Stimulated activated CD8-positive, alpha-beta memory T cell treated with anti-CD3 and anti-CD28 coated beads, Interleukin-2, amount 100 ng/mL, for 1 hour (primary cell): Measurements from ENCODE around the gene HOXC4.

Experiments
- DNase-seq, 2 donors: peaks; one replicate each; pipeline ENCODE4 v3.0.0-alpha.2; 2020; ENCODE audit warnings: low read depth in 2 of 2

HOXC4 gene

DNA sequence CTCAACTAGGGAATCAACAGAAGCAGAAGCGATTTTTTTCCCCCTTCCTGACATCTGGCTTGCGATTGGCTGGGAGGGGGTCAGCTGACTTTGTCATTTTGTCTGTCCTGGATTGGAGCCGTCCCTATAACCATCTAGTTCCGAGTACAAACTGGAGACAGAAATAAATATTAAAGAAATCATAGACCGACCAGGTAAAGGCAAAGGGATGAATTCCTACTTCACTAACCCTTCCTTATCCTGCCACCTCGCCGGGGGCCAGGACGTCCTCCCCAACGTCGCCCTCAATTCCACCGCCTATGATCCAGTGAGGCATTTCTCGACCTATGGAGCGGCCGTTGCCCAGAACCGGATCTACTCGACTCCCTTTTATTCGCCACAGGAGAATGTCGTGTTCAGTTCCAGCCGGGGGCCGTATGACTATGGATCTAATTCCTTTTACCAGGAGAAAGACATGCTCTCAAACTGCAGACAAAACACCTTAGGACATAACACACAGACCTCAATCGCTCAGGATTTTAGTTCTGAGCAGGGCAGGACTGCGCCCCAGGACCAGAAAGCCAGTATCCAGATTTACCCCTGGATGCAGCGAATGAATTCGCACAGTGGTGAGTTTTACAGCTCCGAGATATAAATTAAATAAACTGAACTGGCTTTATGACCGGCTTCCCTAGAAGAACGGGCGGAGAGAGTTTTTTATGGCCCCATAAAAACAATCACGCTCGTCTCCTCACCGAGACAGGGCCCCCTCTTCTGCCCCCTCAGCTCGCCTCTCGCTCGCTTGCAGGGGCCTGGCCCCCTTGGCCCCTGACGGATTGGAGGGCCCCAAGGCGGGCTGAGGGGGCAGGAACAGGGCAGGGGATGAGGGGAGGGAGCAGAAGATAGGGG lies 25.1 kb upstream of the HOXC4 start, which contains the start of gene HOXC6:
Gene HOXC6 (plus strand): TSS at position 127 of the 888 bp plus-strand sequence. CDS start 82 bp downstream, at position 209.
- no peak for DNase-seq

DNA sequence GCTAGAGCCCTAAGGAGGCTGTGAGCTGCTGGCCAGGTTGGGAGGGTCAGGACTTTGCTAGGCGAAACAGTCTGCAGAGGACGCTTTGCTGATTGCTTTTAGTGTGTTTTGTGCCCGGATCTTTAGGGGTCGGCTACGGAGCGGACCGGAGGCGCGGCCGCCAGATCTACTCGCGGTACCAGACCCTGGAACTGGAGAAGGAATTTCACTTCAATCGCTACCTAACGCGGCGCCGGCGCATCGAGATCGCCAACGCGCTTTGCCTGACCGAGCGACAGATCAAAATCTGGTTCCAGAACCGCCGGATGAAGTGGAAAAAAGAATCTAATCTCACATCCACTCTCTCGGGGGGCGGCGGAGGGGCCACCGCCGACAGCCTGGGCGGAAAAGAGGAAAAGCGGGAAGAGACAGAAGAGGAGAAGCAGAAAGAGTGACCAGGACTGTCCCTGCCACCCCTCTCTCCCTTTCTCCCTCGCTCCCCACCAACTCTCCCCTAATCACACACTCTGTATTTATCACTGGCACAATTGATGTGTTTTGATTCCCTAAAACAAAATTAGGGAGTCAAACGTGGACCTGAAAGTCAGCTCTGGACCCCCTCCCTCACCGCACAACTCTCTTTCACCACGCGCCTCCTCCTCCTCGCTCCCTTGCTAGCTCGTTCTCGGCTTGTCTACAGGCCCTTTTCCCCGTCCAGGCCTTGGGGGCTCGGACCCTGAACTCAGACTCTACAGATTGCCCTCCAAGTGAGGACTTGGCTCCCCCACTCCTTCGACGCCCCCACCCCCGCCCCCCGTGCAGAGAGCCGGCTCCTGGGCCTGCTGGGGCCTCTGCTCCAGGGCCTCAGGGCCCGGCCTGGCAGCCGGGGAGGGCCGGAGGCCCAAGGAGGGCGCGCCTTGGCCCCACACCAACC lies 23.9 kb upstream of the HOXC4 start:
- no peak for DNase-seq

DNA sequence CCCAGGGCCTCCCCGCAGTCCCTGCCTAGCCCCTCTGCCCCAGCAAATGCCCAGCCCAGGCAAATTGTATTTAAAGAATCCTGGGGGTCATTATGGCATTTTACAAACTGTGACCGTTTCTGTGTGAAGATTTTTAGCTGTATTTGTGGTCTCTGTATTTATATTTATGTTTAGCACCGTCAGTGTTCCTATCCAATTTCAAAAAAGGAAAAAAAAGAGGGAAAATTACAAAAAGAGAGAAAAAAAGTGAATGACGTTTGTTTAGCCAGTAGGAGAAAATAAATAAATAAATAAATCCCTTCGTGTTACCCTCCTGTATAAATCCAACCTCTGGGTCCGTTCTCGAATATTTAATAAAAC lies 23.2 kb upstream of the HOXC4 start:
- DNase-seq, result no peak

DNA sequence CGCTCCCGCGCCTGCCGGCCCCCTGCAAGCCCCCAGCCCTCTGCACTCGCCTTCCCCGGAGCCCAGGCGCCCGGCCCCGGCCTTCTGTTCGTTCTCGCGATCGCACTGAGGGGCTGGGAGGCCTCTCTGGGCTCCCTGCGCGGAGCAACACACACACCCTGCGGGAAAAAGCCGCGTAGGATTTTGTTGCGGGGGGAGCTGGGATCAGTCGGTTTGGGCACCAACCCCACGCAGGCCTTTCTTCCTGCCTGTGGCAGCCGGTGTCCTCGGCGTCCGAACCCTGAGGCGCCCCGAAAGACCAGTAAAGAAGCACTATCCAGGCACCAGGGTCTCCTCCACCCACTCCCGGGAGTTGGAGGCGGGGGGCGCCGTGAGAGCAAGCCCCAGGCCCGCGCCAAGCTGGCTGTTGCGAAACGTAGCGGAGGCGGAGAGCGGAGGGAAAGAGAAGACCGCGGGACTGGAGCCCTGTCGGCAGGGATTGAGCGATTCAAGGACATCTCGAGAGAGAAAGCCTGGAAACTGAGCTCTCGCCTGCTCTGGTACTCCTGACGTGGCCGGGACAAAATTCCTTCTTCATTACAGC lies 22.7 kb upstream of the HOXC4 start:
- no peak for DNase-seq

DNA sequence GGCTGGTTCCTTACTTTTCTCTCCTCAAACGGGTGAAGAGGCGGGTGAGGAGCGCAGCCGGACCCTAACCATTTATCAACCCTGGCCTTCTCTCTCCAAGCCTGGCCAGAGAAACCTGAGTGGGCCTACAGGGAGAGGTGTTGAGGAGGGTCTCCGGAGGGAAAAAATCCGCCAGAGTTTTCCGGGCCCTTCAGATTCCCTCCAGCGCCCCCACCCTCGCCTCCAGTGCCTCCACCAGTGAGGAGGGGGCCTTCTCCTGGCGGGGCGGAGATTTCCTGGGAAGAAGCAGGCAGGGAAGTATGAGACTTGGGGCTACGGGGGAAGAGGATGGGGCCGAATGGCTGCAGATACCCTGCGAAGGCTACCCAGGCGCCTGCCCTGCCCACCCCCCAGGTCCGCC lies 22.2 kb upstream of the HOXC4 start:
- no peak for DNase-seq

DNA sequence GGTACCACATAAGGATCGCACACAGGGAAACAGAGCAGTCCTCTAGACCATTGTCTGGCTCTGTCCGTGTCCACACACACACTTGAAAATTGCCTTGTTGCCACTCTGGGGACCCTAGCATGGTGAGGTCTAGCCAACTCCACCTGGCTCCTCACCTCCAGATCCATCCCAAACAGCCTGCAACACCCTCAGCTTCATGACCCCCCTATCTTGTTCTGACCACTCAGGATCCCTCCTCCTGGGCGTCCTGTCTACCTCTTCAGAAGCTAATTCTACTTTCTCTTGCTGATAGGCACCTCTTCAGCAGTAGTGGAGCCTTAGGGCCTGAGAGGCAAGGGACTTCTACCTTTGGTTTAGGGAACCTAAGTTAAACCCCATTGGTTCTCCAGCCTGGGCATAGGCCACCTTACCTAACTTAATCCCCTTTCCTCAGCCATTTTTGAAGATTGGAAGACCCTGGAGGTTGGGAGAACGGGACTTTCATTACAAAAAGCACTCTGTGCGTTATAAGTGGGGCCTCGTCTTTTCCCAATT lies 21.5 kb upstream of the HOXC4 start:
- DNase-seq, result no peak

DNA sequence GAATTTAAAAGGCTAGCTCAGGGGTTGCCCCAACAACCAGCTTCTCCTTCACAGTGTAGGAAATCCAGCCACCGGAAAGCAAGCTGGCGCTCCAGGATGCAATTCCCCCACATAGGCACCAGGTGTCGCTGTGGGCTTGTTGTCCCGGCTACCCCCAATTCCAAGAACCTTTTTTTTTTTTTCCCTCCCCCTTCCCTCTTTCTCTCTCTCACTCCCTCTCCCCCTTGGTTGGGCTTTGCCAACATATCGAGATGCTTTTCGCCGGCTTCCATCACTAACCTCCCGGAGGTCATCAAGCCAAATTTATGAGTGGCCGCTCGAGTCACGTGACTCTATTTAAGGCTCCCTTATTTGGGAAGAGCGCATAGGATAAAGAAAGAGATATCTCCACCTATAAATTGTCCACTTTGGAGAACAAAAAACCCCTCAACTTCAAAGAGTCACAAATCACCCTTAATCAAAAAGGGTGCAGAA lies 21.0 kb upstream of the HOXC4 start, which contains the start of gene HOXC5:
Gene HOXC5 (plus strand): TSS at position 424 of the 474 bp plus-strand sequence. CDS start 73 bp downstream, outside the sequence.
- DNase-seq, result peak; percentile 33 to 38

DNA sequence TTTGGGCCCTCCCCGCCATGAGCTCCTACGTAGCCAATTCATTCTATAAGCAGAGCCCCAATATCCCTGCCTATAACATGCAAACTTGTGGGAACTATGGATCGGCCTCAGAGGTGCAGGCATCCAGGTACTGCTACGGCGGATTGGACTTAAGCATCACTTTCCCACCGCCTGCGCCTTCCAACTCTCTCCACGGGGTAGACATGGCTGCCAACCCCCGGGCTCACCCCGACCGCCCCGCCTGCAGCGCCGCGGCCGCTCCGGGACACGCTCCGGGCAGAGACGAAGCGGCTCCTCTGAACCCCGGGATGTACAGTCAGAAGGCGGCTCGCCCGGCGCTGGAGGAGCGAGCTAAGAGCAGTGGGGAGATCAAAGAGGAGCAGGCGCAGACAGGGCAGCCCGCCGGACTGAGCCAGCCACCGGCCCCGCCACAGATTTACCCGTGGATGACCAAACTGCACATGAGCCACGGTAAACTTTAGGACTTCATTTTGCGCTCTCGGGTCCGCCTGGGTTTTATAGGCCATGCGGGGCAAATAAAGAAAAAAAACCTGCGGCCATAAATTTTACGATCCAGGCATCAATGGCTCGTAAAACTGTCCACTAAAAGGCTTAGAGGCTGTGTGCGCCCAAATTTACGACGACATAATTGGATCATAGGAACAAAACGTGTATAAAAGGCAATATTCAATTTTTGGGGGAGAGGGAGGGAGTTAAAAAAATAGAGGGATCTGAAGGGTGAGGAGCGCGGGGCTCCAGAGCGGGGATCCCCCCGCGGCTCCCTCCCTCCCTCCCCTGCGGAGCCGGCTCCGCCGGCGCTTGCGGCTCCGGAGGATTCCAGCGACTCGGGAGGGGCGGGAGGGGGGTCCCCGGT lies 20.3 kb upstream of the HOXC4 start:
- no peak for DNase-seq

DNA sequence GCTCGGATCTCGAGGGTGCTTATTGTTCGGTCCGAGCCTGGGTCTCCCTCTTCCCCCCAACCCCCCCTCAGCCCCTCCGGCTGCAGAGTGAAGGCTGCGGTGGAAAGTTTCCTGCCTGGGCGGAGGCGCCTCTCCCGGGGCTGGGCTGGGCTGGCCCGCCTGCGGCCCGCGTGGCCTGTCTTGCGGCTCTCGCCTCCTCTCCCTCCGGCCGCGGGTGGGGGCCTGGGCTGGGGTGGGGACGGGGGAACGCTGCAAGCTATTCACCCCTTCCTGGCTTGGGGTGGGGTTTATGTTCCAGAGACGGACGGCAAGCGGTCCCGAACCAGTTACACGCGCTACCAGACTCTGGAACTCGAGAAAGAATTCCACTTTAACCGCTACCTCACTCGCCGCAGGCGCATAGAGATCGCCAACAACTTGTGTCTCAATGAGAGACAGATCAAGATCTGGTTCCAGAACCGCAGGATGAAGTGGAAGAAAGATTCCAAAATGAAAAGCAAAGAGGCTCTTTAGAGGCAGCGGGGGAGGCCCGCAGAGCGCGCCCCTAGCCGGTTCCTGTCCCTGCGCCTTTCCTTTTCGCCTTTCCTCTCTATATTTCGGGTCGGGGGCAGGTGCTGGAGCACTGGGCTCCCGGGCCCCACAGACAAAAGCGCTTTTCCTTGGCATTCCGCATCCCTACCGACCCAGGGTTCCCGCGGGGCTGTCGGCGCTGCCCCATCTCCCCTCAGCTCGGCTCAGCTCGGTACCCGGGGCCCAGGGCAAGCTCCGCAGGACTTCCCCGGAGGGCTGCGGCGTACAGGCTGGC lies 19.5 kb upstream of the HOXC4 start:
- no peak for DNase-seq

DNA sequence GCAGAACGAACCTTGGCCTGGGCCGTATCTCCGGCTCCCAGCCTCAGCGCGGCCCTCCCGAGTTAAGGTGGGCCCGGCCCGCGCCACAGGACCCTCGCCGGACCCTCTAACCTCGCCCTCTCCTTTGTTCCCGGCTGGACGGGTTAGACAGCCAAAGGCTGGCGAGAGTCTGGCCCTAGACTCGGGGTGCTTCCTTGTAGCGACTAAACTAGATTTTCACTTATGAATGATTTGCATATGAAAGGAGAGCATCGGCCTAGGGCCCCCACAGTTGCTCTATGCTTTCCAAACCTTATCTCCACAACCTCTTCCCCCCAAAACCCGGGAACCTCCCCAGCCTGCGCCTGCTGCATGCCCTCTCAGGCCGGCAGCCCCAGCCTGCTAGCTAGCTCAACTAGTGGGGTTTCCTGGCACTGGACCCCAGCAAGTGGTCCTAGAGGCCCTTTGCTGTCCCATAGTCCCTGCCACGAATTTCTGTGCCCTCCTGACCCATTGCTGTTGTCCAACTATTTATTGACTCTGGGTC lies 18.8 kb upstream of the HOXC4 start:
- no peak for DNase-seq

DNA sequence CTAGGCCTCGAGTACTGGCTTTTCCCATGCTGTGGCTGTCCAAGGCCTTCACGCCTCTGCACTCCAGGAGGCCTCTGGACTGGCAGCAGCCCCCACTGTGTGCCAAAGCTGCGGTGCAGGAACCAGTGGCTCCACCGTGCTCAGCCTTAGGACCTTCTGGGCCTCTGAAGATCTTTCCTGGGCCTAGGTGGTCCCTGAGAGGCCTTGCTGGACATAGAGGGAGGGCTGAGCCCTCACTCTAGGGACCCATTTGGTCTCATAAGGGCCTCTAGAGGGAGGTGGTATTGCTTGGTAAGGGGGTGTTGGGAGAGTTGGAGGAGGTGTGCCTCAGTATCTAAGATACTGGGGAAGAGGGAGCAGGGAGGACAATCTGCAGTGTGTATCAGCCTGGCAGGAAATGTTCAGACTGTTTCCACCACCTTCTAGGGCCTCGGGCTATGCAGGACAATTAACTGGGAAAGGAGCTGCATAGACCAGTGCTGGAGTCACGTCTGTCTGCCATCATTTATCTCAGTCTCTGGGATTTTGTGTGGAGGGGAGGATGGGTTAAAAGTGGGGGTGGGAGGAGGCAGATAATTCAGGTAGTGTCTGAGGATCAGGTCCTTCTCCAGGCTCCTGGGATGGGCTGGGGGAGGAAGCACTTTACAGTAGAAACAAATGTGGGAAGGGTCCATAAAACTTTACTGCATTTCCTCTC lies 17.9 kb upstream of the HOXC4 start:
- no peak for DNase-seq

DNA sequence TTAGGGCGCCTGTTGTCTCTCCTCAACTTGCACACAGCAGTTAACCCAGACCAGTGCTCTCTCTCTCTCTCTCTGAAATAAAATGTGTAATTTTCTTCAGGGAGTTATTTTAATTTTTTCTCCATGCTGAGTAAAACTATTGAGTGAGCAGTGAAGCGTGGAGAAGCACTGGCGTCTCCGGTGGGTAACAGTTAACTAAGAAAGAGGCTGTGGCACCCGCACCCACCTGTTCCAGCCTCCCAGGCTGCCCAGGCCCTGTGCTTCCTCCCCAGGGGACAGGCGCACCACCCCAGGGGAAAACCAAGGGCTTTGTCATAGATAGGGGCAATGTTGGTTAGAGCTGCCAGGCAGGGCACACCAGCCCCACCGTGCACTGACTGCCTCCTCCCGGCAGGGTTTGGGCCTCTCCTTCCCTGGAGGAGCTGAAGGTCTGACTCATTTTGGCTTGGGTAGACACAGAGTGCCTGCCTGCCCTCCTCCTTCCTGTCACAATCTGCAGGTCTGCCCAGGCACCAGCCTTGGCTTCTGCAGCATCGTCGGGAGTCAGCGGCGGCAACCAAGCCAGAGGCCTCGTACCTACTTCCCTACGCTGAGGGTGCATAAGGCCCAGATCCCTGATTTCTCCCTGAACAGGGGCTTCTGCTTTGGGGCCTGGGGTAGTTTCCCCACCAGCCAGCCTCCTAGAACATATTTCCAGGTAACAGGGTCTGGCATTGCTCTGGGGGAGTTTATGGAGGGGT lies 16.8 kb upstream of the HOXC4 start:
- no peak for DNase-seq

DNA sequence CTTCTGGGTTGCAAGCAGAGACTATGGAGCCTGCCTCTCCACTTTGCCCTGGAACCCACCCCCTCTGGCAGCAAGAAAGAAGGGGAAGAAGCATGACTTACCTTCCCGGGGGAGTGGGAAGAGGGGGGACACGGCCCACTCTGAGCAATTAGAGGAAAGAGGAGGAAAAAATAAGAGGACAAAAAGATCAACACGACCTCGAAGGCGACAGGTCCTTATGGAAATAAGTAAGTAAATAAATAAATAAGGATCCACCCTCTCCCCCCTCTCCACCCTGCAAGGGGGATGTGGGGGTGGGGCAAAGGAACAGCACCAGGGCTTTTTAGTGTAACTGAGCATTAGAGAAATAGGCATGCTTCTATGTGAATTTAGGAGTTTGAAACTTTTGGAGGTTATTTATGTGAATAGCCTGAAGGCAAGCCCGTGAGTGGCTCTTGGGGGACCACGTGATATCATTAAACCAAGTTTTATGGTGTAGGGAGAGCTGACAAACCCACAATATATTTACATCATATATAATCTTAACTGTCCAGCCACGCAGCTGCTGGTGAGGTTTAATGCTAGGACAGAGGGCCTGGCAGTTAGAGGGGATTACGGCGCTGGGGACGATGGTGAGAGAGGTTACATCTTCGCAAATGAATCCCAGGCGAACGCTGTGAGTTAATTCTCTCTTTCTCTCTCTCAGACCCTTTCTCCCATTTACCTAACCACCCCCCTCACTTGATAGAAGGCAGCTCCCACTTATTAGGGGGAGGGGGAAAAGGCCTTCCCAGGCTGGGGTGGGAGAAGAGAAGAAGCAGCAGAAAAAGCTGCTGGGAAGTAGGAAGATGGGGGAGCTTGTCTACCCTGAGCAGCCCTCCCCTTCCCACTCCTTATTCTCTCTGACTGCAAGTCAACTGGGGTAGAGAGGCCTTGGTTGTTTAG lies 16.0 kb upstream of the HOXC4 start:
- no peak for DNase-seq

DNA sequence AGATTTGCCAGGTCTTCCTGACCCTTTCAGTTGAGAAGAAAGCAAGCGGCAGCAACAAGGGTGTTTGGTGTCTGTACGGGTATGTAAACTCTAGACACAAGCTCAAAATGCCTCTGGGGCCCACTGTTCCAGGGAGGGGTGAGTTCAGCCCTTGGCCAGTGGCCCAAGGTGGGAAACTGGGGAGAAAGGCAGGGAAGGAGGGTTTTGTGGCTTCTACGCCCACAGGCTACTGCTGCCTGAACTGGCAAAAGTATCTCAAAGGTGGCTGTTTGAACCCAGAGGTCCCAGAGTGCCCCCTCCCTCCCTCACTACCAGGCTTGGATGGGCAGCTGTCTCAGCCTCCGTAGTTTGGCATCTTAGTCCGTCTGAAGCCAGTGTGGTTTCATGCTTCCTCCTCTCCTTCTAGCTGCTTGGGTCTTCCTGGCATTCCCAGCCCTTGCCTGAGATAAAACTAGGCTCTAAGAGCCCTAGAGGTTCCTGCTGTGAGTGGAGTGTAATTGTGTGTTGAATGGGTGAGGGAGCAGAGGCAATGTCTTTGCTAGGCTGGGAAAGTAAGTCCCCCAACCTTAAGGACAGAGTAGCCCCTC lies 15.3 kb upstream of the HOXC4 start:
- DNase-seq, result no peak

DNA sequence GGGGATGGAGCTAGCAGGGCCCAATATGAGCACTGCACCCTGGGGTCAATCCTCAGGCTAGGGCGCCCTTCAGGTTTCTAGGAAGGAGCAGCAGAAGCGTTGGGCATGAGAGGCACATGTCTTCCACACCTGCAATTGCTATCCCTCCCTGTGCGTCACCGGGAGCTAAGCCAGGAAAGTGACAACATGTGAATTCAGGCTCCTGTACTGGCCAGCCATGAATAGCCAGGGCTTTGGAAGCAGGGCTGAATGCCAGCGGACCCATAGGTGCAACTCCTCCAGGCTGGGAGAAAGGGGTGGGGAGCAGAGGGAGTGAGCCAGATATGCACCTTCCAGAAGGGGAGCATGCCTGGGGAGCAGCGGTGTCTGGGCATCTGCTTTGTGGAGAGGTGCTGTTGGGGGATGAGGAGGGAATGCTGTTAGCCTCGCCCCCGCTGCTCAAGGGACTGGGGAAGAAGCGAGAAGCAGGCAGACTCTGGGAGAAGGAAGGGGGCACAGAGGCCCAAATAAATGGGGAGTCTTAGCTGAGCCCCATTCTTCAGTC lies 14.7 kb upstream of the HOXC4 start:
- no peak for DNase-seq

DNA sequence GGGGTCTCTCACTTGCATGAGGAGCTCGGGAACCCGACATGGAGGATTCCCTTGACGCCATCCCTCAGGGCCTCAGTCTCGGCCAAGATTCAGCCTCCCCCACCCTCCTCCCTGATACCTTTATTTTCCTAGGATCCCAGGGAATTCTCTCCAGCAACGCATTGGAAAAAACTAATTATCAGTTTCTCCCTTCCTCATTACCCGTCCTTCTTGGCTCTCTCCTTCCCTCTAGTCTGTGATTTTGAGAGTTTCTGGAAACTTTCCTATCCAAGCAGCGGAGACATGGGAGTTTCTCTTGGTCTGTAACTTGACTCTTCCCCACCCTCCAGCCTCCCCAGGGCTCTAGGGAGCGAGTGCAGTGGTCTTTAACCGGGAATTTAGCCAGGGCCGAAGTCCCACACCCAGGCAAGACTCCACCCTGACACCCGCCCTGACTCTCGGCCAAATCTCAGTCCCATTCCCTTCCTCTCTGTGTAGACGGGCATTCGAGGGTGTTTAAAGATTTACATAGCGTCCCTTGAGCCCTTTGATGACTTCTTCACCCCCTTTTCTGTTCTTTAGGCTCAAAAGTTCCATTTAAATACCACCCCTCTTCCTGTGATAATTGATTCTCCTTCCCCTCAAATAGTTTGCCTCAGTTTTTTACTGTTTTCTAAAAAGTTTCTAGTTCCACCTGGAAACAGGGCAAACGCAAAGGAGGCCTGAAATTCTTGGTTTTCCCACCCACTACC lies 14.1 kb upstream of the HOXC4 start:
- DNase-seq, result no peak
